ENCODE results near the gene LRRC4C.

Gene LRRC4C

DNA sequence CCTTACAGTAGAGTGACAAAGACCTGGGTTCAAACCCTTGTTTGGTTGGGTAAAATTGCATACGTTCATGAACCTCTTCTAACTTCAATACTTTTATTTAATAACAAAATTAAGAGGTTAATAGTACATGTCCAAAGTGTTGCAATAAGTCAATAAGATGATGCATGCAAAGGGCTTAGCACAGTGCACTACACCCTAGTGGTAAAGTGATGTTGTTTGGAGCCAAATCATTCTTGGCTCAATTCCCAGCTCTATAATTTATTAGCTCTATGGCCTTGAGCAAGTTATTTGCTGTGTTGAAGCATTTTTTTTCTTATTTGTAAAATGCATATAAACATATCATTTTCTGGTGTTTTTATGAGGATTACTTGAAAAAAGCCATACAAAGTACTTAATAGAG is 945.3 kb downstream of the LRRC4C start:
- DNase-seq = no peak

DNA sequence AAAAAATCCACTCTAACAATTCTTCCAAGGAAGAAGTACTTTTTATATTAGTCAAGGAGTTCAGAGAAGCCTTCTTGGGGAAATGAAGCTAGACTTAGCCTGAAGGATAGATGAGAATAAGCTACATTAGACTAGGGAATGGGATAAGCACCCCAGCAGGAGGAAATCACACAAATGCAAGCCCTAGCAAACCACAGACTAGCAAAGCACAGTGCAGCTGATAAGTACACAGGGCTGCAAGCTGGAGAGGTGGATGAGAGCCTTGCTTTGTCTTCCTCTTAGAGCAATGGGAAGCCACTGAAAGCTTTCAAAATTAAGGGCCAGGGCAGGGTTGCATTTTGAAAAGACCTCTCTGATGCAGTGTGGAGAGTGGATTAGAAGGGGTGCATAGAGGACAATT is 946.2 kb downstream of the LRRC4C start:
- no peak for DNase-seq

DNA sequence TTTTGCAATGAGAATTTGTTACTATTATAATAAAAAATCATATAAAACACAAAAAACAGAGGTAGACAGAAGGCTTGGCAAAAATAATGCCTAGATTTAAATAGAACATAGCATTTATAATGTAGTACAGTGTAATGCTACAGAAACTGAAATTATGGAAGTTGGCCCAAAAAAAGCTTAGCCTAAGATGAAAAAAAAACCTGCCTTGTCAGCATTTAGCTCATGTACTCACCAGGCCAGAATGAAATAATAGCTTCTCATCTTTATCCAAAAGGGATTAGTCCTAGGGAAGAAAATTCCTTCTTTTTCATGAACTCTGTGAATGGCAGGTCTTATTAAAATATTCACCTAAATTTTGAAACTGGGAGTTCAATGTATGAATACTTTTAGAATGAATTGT is 951.1 kb downstream of the LRRC4C start:
- no peak for DNase-seq

DNA sequence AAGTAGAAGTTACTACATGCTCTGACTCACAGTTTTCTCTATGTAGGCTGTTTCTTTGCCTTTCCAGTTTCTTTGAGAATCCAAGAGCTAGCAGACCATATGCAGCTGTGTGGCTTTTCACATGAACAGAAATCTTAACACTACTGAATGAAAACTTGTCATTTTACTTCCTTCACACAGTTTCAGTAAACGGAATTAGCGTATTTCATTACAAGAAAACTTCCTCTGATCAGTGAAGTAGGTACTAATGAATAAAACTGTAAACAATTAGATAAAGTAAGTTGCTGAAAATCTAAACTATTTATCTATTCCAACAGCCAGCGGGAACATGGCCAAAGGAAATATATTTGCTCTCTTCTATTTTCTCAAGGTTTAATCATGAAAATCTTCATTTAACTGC is 953.2 kb downstream of the LRRC4C start:
- DNase-seq = no peak

DNA sequence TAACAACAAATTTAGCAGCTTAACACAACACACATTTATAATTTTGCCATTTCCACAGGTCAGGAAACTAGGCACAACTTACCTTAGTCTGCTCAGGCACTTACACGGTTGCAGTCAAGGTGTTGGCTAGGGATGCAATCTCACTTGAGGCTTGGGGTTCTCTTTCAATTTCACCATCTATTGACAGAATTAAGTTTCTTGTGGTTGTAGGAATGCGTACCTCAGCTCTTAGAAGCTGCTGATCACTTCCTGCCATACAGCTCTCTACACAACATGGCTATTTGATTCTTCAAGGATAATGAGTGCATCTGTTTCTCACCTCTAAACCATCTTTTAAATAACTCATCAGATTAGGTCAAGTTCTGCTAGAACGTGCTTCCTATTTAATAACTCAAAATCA is 968.1 kb downstream of the LRRC4C start:
- DNase-seq = no peak

DNA sequence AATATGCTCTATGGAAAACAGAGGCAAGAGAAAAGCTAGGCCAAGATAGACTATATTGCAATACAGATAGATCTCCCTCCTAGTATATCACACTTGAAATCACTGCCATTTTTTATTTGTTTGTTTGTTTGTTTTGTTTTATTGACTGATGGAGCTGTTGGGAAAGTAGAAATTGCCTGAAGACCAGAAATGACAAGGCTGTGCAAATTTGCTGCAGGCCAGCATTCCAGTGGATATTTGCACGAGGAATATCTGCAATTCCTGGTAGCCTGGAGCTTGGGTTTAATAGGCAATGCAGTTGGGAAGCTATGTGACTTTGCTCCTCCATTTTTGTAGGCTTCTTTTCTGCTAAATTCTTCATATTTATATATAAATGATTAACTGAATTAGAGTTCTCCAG is 991.7 kb downstream of the LRRC4C start:
- DNase-seq = no peak

DNA sequence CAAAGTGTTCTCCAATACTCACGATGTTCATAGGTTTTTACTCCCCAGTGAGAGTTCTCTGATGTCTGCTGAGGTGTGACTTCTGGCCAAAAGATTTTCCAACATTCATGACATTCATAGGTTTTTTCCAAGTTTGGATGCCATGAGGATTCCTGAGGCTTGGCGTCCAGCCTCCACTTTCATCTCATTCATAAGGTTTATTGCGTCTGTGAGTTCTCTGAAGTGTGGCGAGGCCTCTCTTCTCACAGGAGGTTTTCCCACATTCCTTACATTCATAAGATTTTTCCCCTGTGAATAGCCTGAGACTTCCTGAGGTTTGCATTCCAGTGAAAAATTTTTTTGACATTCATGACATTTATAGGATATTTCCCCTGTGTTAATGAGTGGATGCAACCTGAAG is 1014.1 kb downstream of the LRRC4C start:
- no peak for DNase-seq

DNA sequence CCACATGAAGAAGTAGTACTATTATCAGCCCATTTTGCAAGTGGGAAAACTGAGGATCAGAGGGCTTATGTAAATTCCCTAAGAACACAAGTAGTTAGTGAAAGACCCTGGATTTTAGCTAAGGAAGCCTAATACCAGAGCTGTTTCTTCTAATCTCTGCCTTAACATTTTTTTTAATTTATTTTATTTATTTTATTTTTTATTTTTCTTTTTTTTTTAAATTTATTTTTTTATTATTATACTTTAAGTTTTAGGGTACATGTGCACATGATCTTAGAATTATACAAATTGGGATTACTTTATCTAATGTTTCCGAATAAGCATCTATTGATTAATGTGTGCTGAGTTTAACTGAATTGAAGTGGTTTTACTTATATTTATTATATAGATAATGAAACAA is 1015.3 kb downstream of the LRRC4C start:
- no peak for DNase-seq

DNA sequence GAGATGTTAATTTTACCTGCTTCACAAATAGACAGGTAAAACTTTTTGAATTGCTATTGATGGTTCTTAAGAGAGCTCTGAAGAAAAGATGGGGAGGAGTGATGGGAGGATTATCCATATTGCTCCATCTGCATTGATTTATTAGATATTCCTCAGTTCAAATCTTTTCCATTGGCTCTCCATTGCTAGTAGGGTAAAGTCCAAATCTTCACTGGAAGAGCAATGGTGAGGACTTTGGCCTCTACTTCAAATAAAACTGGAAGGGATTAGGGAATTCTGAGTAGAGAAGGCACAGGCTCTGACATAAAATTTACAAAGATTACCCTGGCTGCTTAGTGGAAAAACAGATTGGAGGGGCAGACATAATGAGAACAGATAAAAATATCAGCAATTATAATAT is 1024.1 kb downstream of the LRRC4C start:
- DNase-seq = no peak

DNA sequence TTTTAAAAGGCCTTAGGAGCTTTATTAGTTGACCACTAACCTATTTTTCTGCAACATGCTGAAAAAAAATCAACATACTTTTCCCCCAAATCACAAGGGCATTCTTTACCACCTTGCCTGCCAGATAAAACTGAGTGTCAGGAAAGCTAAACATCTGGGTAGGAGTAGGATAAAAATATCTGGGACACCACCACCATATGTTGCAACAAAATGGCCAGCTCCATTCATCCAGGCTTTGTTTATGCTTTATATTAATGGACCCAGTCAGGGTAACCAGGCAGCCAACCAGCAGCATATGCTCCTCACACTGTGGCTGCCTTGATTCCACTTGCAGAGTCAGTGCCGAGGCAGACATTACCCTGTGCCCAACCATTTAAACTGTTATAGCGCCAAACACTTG is 1024.5 kb downstream of the LRRC4C start:
- no peak for DNase-seq

DNA sequence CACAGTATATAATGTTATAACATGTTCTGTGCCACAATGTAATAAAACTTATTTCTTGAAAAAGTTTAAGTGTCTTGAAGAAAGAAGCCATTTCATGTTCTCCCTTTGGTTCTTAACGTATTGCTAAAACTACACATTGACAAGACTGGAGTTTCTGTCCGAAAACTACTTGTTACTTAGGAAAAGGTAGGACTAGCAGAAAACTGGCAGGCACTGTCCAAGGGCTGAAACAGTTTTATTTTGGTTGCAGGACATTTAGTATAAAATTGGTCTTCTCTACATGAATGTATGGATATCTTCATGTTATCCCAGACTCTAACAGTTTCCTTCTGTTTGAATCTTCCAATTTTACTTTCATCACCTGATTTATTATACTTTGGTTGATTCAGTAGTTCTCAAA is 1027.1 kb downstream of the LRRC4C start:
- DNase-seq = no peak

DNA sequence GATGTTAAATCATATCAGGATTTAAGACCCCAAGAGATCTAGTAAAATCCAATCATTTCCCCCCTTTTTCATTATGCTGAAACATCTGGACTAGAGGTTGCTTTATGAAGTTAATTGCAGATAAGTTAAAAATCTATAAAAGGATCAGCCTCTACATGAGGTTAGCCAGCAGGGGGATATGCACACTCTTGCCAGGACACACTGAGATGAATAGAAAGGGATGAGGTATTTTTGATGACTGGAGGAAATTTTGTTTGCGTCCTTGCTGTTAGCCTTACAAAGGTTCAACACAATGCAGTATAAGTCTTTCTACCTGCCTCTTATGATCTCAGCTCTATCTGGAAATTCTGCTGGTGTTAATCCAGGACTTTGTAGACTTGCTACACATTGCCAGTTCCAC is 1034.3 kb downstream of the LRRC4C start:
- no peak for DNase-seq

DNA sequence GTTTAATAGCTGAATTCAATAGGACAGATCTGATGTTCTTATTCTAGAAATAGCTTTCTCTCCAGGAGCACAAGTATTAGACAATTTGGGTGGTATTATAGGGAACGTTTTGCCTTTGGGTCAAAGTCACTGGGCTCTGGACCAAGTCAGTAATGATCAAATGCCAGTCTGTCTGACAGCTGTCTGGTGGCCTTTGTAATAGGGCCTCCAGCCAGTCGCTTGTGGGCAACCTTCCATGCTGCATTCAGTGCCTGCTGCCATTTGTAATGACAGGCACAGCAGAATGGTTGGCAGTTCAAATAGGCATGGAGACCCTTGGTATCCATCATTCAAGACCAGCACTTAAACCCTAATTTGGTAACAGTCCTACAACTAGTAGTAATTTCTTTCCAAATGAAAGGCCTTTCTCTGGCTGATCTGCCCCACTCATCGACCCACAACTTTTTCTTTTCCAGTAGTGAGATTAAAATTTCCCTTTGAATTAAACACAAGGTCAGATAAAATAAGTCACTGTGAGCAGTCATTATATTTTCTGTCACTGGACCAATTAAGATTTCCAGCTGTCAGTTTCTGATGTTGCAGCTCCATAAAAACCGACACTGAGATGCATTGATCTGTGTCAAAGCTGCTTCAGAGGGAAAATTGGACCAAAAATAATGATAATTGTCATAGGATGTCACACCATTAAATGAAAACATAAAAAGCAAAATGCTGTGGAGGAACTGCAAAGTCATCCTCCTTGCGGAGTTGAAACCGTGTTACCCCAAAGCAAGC is 1038.1 kb downstream of the LRRC4C start:
- no peak for DNase-seq

DNA sequence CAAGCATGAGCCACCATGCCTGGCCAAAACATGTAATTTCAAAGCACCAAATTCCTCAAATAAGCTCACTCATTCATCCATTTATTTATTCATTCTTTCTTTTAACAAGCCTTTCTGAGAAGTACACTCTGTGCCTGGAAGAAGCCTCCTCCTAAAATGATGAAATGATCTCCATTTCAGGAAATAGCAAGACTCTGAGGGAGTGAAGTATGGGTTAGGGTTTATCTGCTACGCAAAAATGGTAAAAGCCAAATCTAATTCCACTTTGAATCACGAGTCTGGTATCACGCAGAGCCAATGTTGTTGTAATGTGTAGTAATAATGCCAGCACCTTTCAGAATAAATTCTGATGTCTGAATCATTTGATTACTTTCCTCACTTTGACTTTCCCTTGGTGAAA is 1041.8 kb downstream of the LRRC4C start:
- no peak for DNase-seq

DNA sequence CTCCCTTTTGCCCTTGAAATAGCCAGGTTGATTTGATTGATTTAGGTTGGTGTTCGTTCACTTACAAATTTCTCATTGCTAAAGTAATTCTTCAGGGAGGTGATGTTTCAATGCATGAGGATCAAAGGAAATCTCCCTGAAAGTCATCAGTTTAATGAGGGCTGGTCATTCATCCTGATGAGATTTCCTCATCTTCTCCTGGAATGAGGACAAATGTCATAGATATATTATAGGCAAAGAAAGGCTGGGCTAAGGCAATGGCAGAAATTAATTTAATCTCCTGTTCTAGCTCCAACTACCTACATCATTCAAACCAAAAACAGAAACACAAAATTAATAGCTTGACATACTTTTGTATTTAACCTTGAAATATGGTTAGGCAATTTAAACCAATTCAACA is 1052.1 kb downstream of the LRRC4C start:
- DNase-seq = no peak

DNA sequence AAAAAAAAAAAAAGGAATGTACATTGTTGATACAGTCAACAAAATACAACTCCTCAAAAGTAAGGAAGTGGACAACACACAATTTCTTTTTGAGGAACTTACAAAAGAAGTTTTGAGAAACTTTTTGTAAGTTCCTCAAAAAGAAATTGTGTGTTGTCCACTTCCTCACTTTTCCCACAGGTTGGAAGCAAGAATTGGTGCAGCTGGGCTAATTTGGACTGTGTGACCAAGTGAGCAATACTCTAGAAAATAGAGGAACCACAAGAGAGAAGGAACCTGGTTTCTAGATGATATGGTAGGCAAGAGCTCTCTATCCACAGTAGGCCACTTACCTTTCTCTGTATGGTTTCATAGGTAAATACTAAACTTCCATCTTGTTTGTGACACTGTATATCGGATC is 1053.8 kb downstream of the LRRC4C start:
- DNase-seq = no peak

DNA sequence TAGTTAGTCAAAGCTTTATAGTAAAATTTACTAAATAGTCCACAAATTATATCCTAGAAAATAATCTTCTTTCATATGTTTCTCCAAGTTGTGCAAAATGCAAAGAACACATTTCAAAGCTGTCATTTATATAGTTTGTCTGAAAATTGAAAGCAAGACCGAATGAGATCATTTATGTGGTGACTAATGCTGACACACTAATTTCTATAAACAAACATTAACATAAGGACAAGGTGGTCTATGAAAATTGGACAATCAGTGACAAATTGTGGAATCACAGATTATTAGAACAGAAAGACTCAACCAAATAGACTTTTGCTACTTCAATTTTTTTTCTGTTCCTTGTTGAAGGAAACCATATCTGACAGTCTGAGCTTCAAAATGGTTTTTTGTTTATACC is 1056.1 kb downstream of the LRRC4C start:
- no peak for DNase-seq

DNA sequence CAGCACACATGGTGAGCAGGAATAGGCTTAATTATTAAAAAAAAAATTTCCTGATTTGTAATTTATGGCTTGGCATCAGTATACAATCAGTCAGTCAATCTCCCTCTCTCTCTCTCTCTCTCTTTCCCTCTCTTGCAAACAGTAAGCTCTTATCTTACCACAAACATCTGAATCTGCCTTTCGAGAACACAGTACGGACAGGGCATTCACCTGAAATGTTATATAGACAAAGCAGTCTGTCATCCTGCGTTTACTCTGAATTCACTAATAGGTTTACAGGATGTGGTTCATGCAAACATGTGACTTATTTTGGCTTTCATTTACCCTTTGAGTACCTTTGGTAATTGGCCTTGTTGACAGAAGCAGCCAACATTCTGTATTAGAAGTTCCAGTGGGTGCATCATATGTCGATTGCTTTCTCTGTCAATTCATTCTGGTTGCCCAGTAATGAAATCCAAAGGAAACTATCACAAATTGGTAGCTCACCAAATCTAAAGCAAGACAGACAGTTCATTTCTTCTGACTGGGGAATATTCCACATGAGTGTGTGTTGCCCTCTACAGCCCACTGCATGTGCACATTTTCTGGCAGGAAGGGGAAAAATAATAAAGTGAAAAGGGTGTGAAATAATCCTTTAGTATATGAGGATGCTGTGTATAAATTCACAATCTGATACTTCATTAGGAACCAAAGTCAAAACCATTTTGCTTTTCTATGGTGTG is 1058.2 kb downstream of the LRRC4C start:
- DNase-seq = no peak

DNA sequence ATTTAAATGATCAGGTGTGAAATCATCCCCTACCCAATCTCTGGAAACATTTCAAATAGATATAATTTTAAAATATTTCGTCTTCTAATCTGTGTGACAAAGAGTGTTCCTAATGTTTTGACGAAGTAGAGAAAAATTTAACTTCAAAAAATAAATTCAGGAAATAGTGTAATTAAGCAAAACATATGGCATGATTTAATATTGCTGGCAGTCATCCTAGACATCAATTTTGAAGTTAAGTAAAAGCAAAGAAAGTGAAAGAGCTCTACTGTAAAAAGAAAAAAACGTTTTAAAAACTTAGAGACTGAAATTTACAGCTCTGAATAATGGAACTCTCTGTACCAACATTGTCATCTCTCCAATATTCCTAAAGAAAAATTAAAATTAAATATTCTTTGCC is 1062.3 kb downstream of the LRRC4C start:
- DNase-seq = no peak

DNA sequence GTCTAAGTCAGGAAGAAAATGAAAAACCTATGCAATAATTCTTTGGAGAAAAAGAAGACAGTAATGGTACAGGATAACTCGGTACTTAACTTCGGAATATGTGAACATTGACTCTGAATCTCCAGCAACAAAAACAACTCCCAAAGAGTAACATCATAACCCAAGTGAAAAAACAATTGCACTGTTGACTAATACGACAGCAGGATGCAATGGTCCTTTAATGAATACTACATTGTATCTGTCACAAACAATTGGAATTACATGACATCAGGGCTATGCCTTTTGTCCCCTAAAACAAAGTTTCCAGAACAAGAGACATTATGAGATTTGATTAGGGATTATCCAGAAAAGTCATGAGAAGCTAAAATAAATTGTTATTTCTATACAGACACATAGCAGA is 1065.9 kb downstream of the LRRC4C start:
- DNase-seq = peak in 1 of 51 donors; percentile 35

DNA sequence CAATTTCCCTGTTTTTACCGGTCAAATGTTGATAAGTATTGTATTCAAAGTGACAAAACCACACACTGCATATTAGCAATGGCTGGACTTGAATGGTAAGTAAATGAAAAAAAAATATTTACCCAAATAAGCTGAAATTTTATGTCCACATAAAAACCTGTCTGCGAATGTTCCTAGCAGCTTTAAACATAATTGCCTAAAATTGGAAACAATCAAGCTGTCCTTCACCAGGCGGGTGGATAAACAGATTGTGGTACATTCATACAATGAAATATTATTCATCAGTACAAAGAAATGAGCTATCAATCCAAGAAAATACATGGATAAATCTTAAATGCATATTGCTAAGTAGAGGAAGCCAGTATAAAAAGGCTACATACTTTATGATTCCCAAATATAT is 1067.8 kb downstream of the LRRC4C start:
- no peak for DNase-seq

DNA sequence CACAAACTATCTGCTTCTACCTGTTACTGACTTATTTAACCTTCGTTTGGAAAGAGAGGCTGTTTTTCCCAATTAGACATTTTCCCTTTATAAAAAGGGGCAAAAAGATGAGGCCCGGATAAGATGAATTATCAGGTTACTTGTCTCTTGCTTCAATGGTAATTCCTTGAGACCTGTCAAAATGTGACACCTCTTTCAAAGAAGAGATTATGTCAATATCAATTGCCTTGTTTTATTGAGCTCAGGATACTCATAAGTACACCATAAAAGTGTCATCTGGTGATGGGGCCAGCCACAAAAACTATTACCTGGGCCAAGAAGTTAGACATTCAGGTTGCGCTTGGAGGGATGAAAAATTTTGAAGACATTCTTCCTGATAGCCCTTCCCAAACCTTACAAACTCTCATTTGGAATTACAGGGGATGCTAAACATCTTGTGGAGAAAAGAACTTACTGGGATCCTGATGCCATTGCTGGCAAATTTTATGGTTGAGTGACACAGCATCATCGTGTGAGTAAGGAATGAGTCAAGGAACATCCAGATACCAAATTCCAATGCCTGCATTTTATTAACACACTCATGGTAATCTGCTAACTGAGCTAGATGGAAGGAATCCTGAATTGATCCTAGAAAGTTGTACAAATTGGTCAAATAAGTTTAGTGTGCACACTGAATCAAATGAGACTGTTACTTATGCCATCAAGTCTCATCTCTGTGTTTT is 1071.2 kb downstream of the LRRC4C start:
- DNase-seq = no peak

Data from hypothalamus (tissue), 51 donors.